GM19023 (cell line): ENCODE data around the gene EXOC4.
"Not testable (repeated sequence)": the region's sequence is repeated elsewhere in the genome, so short reads cannot be mapped to it uniquely, and the experiment has no call there.

Experiments
- ATAC-seq: cut with Tn5 transposase; IDR thresholded peaks from one replicate; pipeline ENCODE4 v1.9.1; 2021; ENCODE audit warnings: mild to moderate bottlenecking, moderate library complexity; ENCODE audit not compliant: unreplicated experiment

EXOC4 gene

DNA sequence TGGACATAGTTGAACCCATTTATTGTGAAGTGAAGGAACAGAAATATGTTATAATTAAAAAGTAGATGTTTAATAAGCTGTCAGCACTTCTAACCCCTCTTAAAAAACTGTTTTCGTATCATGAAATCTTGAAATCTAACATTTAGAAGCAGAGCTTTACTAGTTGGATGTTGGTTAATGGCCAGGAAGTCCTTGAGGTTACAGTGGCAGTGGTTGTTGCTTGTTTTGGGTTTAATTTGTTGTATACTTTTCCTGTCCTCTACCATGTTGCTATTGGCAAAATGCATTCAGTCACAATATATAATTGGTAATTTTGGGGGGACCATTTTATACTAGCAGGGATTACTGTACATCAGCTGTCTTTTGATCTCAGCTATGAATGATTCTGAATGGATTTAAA, 60.7 kb downstream of the EXOC4 start:
- no peak for ATAC-seq

DNA sequence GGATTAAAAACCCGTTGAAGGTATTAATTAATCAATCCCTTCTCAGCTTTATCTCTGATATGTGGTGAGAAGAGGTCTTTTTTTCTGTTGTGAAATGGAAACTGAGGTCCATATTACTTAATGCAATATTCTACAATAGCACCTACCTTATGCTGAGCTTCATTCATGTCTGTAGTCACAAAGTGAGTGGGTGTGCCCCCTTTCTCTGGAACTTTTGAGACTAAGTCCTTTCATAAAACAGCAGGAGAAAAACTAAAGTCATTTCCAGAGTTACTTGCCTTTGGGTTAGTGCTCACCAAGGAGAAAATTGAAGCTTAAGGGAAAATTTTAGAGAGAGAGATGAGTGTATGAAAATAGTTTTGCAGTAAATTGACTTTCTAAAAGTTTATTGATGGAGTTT, 61.2 kb downstream of the EXOC4 start:
- ATAC-seq, result no peak

DNA sequence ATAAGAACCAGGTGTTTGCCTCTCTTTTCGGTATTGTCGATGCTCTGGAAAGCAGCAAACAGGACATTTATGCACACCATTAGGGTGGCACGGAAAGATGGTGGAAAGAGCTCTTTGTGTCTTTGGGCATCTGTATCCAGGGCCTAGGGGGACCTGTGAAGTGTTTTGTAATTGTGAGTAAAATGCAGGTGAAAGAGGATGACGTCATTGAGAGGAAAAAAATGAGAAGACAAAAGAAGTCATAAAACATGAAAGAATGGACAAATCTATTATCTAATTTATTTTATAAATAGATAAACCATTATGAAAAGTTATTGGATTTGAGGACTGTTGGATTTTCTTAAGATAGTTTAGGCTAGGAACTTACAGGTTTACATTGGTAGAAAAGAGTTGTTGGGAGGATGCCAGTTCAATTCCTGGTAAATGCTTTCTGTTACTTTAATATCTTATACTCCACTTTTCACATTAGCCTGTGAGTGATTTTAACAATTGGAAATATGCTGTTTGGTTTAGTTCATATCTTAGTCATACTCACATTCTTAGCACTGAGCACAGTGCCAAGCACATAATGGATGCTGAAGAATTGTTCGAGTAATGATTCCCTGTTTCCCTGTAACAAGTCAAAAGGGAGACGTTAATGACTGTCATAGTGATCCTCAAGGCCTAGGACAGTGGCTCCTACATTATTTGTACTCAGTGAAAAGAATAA, 62.6 kb downstream of the EXOC4 start:
- no peak for ATAC-seq

DNA sequence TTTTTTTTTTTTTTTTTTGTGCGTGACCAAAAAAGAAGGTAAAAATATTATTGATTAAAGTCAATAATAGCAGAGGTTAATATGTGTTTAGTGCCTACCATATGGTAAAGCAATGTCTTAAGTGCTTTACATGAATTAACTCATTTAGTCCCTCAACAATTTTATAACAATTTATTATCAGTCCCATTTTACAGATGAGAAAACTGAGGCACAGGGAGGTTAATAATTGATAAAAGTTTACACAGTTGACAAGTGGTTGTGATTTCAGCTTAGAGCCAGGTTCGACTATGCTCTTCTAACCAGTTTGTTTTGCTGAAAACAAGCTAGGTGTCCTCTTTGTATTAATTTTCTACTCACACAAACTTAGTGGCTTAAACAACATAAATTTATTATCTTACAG, 67.0 kb downstream of the EXOC4 start:
- ATAC-seq, result no peak

DNA sequence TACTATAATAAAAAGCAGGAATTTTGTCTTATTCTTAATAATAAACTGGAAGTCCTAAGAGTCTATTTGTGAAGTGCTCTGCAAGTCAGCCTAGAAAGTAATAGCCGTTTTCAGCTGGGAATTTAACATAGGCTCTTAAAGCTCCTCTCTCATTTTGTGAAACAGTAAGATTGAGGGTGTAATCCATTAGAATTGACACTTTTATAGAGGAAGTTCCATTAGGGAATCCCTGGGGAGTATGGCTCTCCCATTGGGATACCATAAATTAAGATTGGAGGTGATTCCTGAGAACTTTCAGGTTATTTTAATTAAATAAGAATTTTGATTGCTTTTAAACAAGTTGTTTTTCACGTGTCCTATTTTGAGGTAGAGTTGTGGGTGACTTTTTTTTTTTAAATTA, 68.0 kb downstream of the EXOC4 start:
- no peak for ATAC-seq

DNA sequence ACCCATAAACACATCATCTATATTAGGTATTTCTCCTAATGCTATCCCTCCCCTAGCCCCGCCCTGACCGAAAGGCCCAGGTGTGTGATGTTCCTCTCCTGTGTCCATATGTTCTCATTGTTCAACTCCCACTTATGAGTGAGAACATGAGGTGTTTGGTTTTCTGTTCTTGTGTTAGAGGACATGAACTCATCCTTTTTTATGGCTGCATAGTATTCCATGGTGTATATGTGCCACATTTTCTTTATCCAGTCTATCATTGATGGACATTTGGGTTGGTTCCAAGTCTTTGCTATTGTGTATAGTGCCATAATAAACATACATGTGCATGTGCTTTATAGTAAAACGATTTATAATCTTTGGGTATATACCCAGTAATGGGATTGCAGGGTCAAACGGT, 68.5 kb downstream of the EXOC4 start:
- not testable (repeated sequence) for ATAC-seq

DNA sequence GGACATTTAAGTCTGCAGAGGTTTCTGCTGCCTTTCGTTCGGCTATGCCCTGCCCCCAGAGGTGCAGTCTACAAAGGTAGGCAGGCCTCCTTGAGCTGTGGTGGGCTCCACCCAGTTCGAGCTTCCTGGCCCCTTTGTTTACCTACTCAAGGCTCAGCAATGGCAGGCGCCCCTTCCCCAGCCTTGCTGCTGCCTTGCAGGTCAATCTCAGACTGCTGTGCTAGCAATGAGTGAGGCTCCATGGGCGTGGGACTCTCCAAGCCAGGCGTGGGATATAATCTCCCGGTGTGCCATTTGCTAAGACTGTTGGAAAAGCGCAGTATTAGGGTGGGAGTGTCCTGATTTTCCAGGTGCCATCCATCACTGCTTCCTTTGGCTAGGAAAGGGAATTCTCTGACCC, 73.9 kb downstream of the EXOC4 start:
- not testable (repeated sequence) for ATAC-seq

DNA sequence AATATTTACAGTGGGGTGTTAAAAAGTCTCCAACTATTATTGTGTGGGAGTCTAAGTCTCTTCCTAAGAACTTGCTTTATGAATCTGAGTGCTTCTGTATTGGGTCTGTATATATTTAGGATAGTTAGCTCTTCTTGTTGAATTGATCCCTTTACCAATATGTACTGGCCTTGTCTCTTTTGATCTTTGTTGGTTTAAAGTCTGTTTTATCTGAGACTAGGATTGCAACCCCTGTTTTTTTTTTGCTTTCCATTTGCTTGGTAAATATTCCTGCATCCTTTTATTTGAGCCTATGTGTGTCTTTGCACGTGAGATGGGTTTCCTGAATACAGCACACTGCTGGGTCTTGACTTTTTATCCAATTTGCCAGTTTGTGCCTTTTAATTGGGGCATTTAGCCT, 75.1 kb downstream of the EXOC4 start:
- not testable (repeated sequence) for ATAC-seq

DNA sequence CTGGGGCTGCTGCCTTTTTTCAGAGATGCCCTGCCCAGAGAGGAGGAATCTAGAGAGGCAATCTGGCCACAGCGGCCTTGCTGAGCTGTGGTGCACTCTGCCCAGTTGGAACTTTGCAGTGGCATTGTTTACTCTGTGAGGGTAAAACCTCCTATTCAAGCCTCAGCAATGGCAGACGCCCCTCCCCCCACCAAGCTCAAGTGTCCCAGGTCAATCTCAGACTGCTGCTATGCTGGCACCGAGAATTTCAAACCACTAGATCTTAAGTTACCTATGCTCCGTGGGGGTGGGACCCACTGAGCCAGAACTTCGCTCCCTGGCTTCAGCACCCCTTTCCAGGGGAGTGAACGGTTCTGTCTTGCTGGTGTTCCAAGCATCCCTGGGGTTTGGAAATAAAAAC, 77.2 kb downstream of the EXOC4 start:
- ATAC-seq, result no peak

DNA sequence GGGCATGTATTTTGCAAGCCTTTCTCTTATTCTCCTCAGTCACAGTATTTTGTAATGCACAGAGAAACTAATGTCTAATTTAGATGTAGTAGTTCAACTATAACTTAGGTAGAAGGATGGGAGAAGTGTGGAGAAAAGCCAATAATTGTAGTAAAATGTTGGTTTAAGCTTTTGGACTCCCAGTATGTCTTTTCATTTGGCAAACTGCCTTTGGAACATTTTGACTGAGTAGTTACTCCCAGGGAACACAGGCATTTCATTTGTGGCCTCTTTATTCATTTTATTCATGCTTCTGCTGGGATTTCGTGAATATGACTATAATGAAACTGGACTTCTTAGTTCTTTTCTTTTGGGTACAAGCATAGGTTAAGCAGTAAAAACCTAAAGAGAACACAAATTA, 79.0 kb downstream of the EXOC4 start:
- ATAC-seq, result no peak

DNA sequence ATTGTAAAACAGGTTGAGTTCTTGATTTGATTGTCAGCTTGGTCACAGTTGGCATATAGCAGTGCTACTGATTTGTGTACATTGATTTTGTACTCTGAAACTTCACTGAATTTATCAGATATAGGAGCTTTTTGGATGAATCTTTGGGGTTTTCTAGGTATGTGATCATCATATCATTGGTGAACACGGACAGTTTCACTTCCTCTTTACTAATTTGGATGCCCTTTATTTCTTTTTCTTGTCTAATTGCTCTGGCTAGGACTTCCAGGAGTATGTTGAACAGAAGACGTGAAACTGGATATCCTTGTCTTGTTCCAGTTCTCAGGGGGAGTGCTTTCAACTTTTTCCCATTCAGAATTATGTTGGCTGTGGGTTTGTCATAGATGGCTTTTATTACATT, 86.9 kb downstream of the EXOC4 start:
- no peak for ATAC-seq

DNA sequence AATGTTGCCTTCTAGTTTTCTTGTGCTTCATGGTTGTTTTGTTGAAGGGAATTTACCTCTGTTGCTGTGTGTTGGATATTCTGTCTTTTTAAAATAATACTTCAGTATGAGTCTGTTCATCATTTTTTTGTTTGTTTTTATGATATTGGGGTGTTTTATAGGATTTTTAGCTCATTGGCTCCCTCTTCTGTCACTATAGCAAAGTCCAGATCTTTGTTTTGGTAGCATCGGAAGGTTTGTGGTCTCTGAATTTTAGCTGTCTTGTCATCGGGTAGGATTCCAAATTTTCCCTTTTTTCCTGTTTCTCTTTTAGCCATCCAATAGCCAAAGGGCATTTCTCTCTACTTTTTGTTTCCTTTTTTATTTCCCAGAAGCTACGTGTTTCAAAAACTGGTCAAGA, 91.4 kb downstream of the EXOC4 start:
- ATAC-seq, result no peak

DNA sequence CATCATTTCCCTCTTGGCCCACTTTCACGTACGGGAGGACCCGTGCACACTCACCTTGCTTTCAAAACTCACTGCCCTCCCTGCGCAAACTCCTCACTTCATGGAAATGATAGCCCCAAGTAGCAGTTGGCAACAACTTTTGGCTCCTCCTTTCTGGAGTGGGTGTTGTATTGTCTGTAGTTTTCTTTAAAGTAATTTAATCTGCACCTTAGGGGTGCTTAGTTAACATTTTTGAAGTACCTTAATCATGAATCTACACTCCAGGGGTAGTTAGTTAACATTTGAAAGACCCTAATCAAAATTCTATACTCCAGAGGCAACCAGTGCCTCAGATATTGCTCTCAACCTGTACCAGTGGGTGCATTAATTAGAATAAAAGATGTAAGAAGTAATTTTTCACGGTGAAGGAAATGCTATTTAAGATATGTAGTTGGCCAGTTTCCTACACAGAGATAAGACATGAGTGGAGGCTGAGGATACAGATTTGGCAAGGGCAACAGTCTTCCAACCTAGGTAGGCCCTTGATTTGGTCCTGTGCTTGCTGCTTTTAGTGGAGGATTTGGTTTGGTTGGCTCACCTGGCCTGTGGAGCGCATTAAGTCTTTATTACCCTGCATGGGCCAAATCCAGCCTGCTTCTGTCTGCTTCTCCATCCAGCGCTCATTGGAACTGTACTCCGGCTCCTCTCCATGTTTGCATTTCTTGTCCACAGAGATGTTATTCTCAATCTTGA, 93.0 kb downstream of the EXOC4 start:
- no peak for ATAC-seq

DNA sequence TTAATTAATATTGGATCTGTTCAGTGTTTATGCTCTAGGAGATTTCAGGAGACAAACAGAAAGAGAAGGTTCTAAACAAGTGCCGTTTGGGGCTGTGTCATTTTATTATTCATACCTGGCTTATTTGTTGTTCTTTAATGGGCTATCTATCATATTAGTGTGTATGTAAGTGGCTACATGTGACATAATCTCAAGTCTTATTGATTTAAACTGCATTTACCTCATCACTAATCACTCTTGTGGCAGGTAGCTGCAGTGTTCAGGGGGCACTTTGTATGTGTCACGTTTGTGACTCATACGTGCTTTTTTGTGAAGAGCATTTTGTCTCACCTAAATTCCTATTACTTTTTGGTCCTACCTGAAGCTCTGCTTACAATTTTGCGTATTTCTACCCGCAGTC, 95.4 kb downstream of the EXOC4 start:
- ATAC-seq, result no peak

DNA sequence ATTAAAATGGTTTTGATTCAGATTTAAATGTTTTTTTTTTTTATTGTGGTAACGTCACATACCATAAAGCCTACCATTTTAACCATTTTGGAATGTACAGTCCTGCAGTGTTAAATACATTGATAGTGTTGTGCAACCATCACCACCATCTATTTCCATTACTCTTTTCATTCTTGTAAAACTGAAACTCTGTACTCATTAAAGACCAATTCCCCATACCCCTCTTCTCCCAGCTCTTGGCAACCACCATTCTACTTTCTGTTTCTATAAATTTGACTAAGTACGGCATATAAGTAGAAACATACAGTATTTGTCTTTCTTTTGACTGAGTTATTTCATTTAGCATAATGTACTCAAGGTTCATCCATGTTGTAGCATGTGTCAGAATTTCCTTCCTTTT, 96.2 kb downstream of the EXOC4 start:
- no peak for ATAC-seq

DNA sequence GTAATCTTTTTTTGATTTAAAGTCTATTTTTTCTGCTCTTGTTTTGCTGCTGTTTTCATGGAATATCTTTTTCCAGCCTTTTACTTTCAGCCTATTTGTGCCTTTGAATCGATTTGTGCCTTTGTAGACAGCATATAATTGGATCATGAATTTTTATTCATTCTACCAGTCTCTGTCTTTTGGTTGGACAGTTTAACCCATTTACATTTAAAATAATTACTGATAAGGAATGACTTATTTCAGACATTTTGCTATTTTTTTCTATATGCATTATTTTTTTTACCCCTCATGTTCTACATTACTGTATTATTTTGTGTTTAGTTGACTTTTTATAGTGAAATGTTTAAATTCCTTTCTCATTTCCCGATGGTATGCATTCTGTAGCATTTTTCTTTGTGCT, 99.6 kb downstream of the EXOC4 start:
- no peak for ATAC-seq

DNA sequence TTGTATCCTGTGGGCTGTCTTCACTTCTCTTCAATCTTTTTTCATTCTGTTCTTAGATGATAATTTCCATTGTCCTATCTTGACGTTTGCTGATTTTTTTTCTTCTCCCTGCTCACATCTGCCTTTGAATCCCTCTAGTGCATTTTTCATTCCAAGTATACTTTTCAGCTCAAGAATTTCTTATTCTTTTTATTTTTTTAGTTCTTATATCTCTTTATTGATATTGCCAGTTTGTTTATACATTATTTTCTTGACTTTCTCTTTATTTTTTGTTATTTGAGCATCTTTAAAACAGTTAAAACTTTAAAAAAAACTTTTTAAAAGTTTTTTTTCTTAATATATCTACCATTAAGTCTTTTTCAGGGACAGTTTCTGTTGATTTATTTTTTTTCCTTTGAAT, 100.9 kb downstream of the EXOC4 start:
- no peak for ATAC-seq

DNA sequence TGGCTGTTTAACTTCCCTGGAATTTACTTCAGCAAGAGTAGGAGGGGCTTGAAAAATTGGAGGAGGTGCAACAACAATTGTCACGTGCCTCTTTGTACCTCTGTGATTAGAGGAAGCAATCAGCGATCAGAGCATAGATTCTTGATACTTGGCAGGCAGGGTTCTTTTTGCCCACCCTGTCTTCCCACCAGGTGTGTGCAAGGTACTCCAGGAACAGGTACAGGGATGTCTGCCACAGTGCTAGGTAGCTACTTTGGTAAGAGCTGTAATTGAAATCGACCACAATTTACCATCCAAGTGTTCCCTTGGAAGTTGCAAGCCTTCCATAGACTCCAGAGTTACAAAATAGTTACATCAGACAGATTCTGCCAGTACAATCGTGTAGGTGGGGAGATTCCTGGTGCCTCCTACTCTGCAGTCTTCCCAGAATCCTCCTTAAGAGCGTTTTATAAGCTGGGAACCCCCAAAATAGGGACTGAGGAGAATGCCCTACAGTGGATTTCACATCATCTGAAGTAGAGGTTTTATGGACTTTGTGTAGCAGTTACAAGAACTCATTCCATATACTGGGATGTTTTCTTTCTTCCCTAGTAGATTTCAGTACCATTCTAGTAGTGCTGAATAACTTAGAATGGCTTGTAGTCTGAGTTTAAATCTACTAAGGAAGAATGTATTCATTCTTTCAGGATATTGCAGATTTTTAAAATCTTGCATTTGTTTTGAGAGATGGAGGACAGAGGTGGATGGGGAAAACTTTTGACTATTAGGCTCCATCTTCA, 101.9 kb downstream of the EXOC4 start:
- ATAC-seq, result no peak

DNA sequence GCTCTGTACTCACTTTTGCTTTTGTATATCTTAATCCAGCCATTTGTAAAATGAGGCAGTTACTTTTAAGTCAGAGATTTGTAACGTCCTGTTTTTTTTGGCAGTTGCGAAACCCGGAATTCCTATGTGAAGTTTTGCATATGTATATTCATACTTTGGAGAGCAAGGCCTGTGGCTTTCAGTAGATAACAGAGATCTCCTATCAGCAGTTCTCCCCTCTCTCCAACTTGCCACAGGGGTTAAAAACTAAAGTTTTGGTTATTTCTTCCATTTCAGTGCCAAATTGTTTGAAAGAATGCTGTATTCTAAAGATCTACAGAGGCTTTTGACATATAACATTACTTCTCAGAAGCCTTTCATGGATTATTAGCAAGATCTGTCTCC, 102.4 kb downstream of the EXOC4 start:
- ATAC-seq, result no peak

DNA sequence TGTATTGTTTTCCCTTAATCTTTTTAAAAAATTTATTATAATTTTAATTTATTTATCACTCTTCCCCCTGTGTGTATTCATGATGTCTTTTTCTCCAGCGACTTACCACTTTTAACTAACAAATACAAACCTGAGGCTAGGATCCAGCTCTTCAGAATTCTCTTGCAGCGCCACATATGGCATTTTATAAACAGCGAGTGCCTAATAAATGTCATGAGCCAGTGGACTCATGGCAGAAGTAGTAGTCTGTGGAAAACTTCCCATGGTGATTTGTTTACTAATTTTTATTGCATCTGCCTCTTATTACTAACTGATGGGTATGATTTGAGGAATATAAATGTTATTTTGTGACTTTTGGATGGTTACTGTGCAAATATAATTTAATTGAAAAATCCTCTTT, 102.9 kb downstream of the EXOC4 start:
- no peak for ATAC-seq

DNA sequence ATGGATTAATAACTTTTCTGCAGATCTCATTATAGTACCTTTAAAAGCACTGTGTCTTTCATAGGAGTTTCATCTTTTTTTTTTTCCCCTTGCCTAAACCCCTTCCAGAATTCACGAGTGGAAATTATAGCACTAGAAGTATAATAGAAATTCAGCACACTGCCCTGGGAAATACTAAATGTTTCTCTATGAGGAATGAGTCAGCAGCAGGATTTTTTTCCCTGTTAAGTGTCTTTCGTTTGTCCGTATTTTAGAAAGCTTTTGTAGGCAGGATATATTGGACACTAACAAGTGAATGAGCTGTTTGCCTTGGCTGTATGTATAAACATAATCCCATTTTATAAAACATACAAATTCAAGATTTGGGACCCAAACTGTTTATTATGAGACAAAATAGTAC, 105.8 kb downstream of the EXOC4 start:
- no peak for ATAC-seq

DNA sequence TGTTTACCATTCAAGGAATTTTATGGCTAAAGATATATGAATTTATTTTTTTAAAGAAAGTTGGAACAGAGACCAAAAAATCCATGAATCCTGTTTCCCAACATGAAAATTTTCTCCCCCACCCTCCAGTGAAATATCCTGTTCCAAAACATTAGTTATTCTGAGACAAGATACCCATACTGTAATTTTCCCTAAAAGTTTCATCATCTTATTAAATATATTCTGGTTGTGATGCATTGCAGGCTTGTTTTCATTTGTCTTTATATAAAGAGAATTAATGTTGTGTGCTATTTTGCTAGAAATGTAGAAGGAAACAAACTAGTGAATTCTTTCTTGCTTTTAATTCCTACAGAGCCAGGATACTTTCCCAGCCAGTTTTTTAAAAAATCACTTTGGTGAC, 106.6 kb downstream of the EXOC4 start:
- no peak for ATAC-seq
